ENCODE results near the gene DOK3. TPM values are rescaled to one million over a fixed set of nuclear protein-coding genes. Genes with fewer than 3 reads are reported as not detected.

The DOK3 gene
- polyA plus RNA-seq, 3 donors: 62.8 to 196 (median 98.3) TPM

GRCh38 chr5:177540438-177540837 is 30.8 kb upstream of the DOK3 start:
- Histone ChIP-seq H3K9ac (ENCODE audit: insufficient read depth, low read length, poor library complexity, severe bottlenecking) (no peak overlapping the region), H3K36me3 (replicated peaks in 1 of 2; ENCODE audit: control insufficient read depth in 1 of 2, insufficient read depth in 2 of 2, low read length in 2 of 2) (peaks cover 40 to 80% of the 10 kb centered on the region in 2 donors), H3K4me3 (replicated peaks in 1 of 3; ENCODE audit: low read depth in 2 of 3, low read length in 3 of 3) (no peak overlapping the region), H2AFZ (ENCODE audit: insufficient read depth, low read depth, low read length, poor library complexity, severe bottlenecking) (no peak overlapping the region), H3K79me2 (ENCODE audit: insufficient read depth, low read length) (peaks cover 52% of the 10 kb centered on the region), H4K20me1 (ENCODE audit: insufficient read depth, low read length) (peaks cover 78% of the 10 kb centered on the region), H3K27ac (ENCODE audit: low read depth in 1 of 2, low read length in 2 of 2) (peak overlapping the region in 1 of 2 donors; percentile 7), H3K4me2 (replicated peaks; ENCODE audit: extremely low read depth, low read length, poor library complexity, severe bottlenecking) (no peak overlapping the region), H3K9me3 (replicated peaks in 1 of 2; ENCODE audit: control insufficient read depth in 1 of 2, insufficient read depth in 1 of 2, low read length in 2 of 2) (no peaks in the 10 kb centered on the region), H3K27me3 (ENCODE audit: control insufficient read depth in 2 of 2, insufficient read depth in 2 of 2, low read length in 2 of 2) (no peaks in the 10 kb centered on the region), H3K4me1 (ENCODE audit: control insufficient read depth in 1 of 2, insufficient read depth in 2 of 2, low read length in 2 of 2) (peaks cover 7 to 9% of the 10 kb centered on the region in 2 donors)
- WGBS (ENCODE audit: insufficient coverage): 88% methylated on average over 1 of the region's 3 CpGs
- peak overlapping the region in 3 of 7 donors; percentile 38 to 66 (median 39) for H3K27ac Mint-ChIP-seq
- peaks cover 0 to 1% (median 0%) of the 10 kb centered on the region in 3 donors for H3K27me3 Mint-ChIP-seq (ENCODE audit: low read depth in 3 of 3)
- H3K36me3 Mint-ChIP-seq: peaks cover 44 to 63% of the 10 kb centered on the region in 2 donors
- intact Hi-C loops (cut with micrococcal nuclease): loop anchor here in 1 of 2 donors (10.0 kb wide), 1 partner anchor 46 kb away; the partner anchor contains the start of gene PDLIM7
- no peaks in the 10 kb centered on the region for H3K9me3 Mint-ChIP-seq
- H3K4me1 Mint-ChIP-seq: peaks cover 6% of the 10 kb centered on the region
- no peak overlapping the region for H3K4me3 Mint-ChIP-seq
- DNase-seq: no peak
- TF ChIP-seq, protein P1, sequence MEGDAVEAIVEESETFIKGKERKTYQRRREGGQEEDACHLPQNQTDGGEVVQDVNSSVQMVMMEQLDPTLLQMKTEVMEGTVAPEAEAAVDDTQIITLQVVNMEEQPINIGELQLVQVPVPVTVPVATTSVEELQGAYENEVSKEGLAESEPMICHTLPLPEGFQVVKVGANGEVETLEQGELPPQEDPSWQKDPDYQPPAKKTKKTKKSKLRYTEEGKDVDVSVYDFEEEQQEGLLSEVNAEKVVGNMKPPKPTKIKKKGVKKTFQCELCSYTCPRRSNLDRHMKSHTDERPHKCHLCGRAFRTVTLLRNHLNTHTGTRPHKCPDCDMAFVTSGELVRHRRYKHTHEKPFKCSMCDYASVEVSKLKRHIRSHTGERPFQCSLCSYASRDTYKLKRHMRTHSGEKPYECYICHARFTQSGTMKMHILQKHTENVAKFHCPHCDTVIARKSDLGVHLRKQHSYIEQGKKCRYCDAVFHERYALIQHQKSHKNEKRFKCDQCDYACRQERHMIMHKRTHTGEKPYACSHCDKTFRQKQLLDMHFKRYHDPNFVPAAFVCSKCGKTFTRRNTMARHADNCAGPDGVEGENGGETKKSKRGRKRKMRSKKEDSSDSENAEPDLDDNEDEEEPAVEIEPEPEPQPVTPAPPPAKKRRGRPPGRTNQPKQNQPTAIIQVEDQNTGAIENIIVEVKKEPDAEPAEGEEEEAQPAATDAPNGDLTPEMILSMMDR (IDR thresholded peaks at IDR 0.05): no peak

- Histone ChIP-seq H3K9me3 (replicated peaks in 1 of 2; ENCODE audit: control insufficient read depth in 1 of 2, insufficient read depth in 1 of 2, low read length in 2 of 2) (no peaks in the 10 kb centered on the region), H3K27me3 (ENCODE audit: control insufficient read depth in 2 of 2, insufficient read depth in 2 of 2, low read length in 2 of 2) (no peaks in the 10 kb centered on the region), H2AFZ (ENCODE audit: insufficient read depth, low read depth, low read length, poor library complexity, severe bottlenecking) (no peak overlapping the region), H3K79me2 (ENCODE audit: insufficient read depth, low read length) (peaks cover 44% of the 10 kb centered on the region), H3K9ac (ENCODE audit: insufficient read depth, low read length, poor library complexity, severe bottlenecking) (no peak overlapping the region), H4K20me1 (ENCODE audit: insufficient read depth, low read length) (peaks cover 81% of the 10 kb centered on the region), H3K4me1 (ENCODE audit: control insufficient read depth in 1 of 2, insufficient read depth in 2 of 2, low read length in 2 of 2) (no peaks in the 10 kb centered on the region), H3K27ac (ENCODE audit: low read depth in 1 of 2, low read length in 2 of 2) (no peak overlapping the region), H3K4me2 (replicated peaks; ENCODE audit: extremely low read depth, low read length, poor library complexity, severe bottlenecking) (no peak overlapping the region), H3K36me3 (replicated peaks in 1 of 2; ENCODE audit: control insufficient read depth in 1 of 2, insufficient read depth in 2 of 2, low read length in 2 of 2) (peaks cover 49 to 90% of the 10 kb centered on the region in 2 donors), H3K4me3 (replicated peaks in 1 of 3; ENCODE audit: low read depth in 2 of 3, low read length in 3 of 3) (no peak overlapping the region)
- Mint-ChIP-seq H3K27ac (peak overlapping the region in 2 of 7 donors; percentile 32 to 45), H3K9me3 (no peaks in the 10 kb centered on the region), H3K4me3 (no peak overlapping the region), H3K27me3 (ENCODE audit: low read depth in 3 of 3) (peaks cover 0 to 1% (median 0%) of the 10 kb centered on the region in 3 donors), H3K4me1 (no peaks in the 10 kb centered on the region), H3K36me3 (peaks cover 53 to 70% of the 10 kb centered on the region in 2 donors)
- DNase-seq: no peak
- TF ChIP-seq, protein P1 (IDR thresholded peaks at IDR 0.05): no peak
- WGBS (ENCODE audit: insufficient coverage): 71% methylated on average over 2 of the region's 2 CpGs
- intact Hi-C loops (cut with micrococcal nuclease): no loop called here
Observed at GRCh38 chr5:177539411-177539810, 29.8 kb upstream of the DOK3 start.

Data from CD14-positive monocyte (primary cell).